KBM-7 (cell line): Measurements from ENCODE around the gene UGT1A1.

Experiments used
- DNase-seq: peaks from one replicate; pipeline ENCODE4 v3.0.0-alpha.2; 2015
- in situ Hi-C: fragments of 300-500 bp; cut with MboI; formaldehyde crosslinking; loops from 2 replicates; pipeline ENCODE4 v1.14.3; 2020; ENCODE audit warnings: low sequenced_read_pairs, low pct_unique_long_range_greater_than_20kb, mixed read lengths

Gene UGT1A1

GRCh38 chr2:233754872-233755611, 5.0 kb upstream of the UGT1A1 start:
- in situ Hi-C loops = no loop called here
- DNase-seq = no peak

- in situ Hi-C loops = no loop called here
These were observed 3.5 kb upstream of the UGT1A1 start for GRCh38 chr2:233756429-233757081.

GRCh38 chr2:233758141-233758540, 1.9 kb upstream of the UGT1A1 start:
- in situ Hi-C loops = no loop called here
- DNase-seq = no peak

More at GRCh38 chr2:233756429-233757081, 3.5 kb upstream of the UGT1A1 start:
- DNase-seq = no peak

- in situ Hi-C loops = no loop called here
These were observed 1.2 kb upstream of the UGT1A1 start for GRCh38 chr2:233758849-233759248.

GRCh38 chr2:233761040-233761769, 1.1 kb downstream of the UGT1A1 start:
- in situ Hi-C loops = no loop called here
- DNase-seq = no peak

More at GRCh38 chr2:233758849-233759248, 1.2 kb upstream of the UGT1A1 start:
- no peak for DNase-seq

DNA sequence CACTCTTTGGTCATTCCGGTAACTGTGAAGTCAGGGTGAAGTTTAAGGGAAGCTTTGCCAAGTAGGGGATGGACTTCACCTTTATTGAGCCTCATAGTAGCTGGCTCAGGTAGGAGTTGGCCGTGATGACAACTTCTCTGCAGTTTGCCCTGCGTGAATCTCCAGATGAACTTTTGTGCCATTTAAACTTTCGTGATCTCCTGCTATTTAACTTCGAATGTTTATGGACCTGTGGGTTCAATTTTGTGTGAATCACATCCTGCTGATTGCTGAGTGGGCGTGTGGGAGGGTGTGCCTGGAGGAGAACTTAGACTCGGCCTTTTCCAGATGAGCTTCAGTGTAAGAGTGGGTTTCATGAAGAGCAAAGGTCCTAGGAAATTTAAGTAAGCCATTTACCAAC, 4.2 kb downstream of the UGT1A1 start:
- in situ Hi-C loops = no loop called here
- DNase-seq = no peak

DNA sequence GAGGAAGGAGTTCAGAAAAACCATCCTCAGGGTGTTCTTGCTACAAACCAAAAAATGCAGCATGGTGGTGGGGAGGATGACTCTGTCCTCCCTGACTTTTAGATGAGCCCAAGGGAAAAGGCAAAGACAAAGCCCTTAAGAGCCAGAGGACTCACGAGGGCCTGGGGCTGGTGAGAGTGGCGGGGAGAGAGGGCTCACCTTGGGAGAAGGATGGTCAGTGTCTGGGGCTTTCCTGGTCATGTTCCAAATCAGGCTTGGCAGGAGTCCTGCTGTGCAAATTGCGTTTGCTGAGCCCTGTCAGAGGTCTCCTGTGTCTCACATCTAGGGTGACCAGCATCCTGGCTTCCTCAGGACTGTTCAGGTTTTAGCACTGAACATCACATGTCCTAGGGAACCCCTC, 4.7 kb downstream of the UGT1A1 start:
- DNase-seq = no peak
- in situ Hi-C loops = no loop called here

DNA sequence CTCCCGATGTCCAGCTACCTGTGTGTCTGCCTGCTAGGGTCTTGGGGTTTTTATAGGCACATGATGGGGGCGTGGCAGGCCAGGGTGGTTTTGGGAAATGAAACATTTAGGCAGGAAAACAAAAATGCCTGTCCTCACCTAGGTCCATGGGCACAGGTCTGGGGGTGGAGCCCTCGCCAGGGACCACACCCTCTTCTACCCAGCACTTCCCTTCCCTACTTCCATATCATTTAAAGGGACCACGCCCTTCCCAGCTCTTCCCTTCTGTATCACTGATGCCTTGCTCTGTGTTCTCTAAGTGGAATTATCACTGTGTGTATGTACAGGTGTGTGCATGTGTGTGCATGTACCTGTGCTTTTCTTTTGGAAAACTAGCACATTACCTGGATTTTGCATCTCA, 6.3 kb downstream of the UGT1A1 start:
- in situ Hi-C loops = no loop called here
- no peak for DNase-seq

DNA sequence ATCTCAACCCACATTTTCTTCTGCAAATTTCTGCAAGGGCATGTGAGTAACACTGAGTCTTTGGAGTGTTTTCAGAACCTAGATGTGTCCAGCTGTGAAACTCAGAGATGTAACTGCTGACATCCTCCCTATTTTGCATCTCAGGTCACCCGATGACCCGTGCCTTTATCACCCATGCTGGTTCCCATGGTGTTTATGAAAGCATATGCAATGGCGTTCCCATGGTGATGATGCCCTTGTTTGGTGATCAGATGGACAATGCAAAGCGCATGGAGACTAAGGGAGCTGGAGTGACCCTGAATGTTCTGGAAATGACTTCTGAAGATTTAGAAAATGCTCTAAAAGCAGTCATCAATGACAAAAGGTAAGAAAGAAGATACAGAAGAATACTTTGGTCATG, 8.0 kb downstream of the UGT1A1 start:
- no peak for DNase-seq
- in situ Hi-C loops = no loop called here

GRCh38 chr2:233769260-233769659, 9.2 kb downstream of the UGT1A1 start:
- in situ Hi-C loops = no loop called here
- DNase-seq = no peak

DNA sequence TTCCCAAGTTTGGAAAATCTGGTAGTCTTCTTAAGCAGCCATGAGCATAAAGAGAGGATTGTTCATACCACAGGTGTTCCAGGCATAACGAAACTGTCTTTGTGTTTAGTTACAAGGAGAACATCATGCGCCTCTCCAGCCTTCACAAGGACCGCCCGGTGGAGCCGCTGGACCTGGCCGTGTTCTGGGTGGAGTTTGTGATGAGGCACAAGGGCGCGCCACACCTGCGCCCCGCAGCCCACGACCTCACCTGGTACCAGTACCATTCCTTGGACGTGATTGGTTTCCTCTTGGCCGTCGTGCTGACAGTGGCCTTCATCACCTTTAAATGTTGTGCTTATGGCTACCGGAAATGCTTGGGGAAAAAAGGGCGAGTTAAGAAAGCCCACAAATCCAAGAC, 12.1 kb downstream of the UGT1A1 start:
- no peak for DNase-seq
- in situ Hi-C loops = no loop called here

DNA sequence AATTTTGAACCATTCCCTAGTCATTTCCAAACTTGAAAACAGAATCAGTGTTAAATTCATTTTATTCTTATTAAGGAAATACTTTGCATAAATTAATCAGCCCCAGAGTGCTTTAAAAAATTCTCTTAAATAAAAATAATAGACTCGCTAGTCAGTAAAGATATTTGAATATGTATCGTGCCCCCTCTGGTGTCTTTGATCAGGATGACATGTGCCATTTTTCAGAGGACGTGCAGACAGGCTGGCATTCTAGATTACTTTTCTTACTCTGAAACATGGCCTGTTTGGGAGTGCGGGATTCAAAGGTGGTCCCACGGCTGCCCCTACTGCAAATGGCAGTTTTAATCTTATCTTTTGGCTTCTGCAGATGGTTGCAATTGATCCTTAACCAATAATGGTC, 12.5 kb downstream of the UGT1A1 start:
- in situ Hi-C loops = no loop called here
- no peak for DNase-seq

GRCh38 chr2:233773854-233774253, 13.8 kb downstream of the UGT1A1 start:
- in situ Hi-C loops = no loop called here

GRCh38 chr2:233775414-233775813, 15.3 kb downstream of the UGT1A1 start:
- no peak for DNase-seq
- in situ Hi-C loops = no loop called here

More at GRCh38 chr2:233773854-233774253, 13.8 kb downstream of the UGT1A1 start:
- no peak for DNase-seq

GRCh38 chr2:233778030-233778429, 18.0 kb downstream of the UGT1A1 start, which contains the start of gene MROH2A:
Gene MROH2A, plus strand, starts transcription at chr2:233778330. Its CDS starts 1,029 bp downstream, at chr2:233779359.
- in situ Hi-C loops = no loop called here
- no peak for DNase-seq

DNA sequence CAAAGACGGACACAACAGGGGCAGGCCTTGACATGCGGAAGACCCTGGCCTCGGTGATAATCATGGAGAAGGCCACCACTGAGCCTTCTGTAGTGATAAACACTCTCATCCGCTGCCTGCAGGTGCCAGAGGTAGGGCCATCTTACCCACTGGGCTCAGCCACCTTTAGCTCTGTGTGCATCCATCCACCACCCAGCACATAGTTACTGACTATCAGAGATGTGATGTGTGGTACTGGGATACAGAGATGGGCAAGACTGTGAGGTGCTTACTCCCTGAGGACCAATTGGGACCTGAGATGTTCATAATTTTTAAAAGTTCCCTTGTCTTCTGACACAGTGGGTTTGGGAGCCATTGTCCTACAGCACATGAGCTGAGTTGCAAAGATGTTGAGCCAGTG, 19.7 kb downstream of the UGT1A1 start:
- no peak for DNase-seq
- in situ Hi-C loops = no loop called here

GRCh38 chr2:233780771-233781170, 20.7 kb downstream of the UGT1A1 start:
- no peak for DNase-seq
- in situ Hi-C loops = no loop called here

DNA sequence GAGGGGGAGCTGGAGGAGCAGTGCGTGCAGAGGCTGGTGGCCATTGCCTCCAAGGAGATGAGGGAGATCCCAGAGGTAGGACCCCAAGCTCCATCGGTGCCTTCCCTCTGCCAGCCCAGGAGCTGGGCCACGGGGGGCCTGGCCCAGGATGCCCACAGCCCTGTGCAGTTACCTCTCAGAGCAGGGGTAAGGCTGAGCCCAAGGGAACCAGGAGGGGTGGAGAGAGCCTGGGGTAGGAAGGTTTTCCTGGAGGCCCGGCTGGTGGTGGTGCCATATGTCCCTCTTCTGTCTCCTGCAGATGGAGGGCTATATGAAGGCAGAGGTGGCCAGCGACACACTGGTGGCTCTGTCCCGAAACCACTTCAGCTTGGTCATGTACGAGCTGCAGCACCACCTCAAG, 29.5 kb downstream of the UGT1A1 start:
- in situ Hi-C loops = no loop called here
- no peak for DNase-seq

DNA sequence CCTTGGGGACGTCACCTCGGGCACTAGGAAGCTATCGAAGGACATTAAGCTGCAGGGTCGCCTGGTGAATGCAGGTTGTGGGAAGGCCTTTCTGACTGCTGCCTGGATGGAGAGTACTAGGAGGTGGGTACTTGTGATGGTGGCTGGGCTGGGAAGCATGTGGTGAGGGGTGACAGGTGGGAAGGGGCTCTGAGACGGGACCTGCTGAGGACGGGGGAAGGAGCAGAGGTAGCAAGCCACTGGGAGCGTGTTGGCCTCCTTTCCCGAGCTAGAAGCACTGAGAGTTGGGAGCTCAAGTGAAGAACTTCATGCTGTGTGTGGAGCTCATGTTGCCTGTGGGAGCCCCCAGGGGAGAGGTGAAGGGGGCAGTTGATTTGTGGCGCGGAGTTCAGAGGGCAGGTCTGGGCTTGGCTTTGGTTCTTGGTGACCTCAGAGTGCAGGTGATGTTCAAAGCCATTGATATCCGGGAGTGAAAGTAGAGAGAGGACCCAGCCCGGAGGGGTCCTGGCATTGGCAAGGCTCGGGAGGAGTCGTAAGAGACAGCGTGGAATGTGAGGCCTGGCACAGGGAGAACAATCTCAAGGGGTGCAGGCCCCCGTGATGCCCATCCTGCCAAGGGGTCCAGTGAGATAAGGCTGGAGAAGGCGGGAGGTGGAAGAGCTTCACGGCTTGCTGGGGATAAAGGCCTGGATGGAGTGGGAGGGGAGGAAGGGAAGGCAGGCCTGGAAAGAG, 31.2 kb downstream of the UGT1A1 start:
- in situ Hi-C loops = no loop called here
- no peak for DNase-seq
